ENCODE results near the gene DNAJC10.

The DNAJC10 gene

DNA sequence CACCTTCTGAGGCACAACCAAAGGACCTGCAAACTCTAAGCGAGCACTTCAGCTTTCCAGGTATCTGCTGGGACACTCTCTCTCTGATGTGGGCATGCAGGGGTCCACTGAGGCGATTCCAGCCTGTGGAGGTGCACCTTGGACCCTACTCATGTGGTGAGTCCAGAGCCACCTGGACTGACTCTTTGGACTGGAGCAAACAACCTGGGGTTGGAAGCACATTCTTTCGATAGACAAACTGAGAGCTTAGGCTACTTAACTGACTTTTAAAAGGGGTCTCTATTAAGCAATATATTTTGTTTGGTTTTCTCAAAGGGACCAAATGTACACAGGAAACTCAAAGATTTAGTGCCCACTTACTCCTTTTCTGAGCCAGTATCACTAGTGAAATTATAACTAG lies 98.7 kb downstream of the DNAJC10 start:
- WGBS (ENCODE audit: extremely low coverage, insufficient coverage, insufficient read length) = no CpG with 5 or more reads among the region's 3 CpGs
- no peak overlapping the region for H3K14ac ChIP-seq (ENCODE audit: low read length)
- H3K23ac ChIP-seq (ENCODE audit: low read length) = no peak overlapping the region
- H3K9me3 ChIP-seq (ENCODE audit: insufficient read depth, low read depth, low read length) = peaks cover 4% of the 10 kb centered on the region
- no peak overlapping the region for H2BK12ac ChIP-seq (ENCODE audit: low read length)
- no peak overlapping the region for H3K4ac ChIP-seq (ENCODE audit: low read depth, low read length)
- DNase-seq = no peak
- H3K4me1 ChIP-seq (ENCODE audit: control insufficient read depth in 1 of 2, insufficient read depth in 2 of 2, low read length in 2 of 2) = no peaks in the 10 kb centered on the region
- H3K27ac ChIP-seq (ENCODE audit: low read depth, low read length) = no peak overlapping the region
- H4K12ac ChIP-seq (ENCODE audit: low read depth, low read length) = no peak overlapping the region
- no peak overlapping the region for H3K4me2 ChIP-seq (ENCODE audit: low read length)
- no peak overlapping the region for H2AK5ac ChIP-seq (ENCODE audit: low read length)
- peak overlapping the region; percentile 12 for H3K4me3 ChIP-seq (ENCODE audit: low read depth, low read length)
- no peak overlapping the region for H3K18ac ChIP-seq (ENCODE audit: low read length)
- H3K9ac ChIP-seq (ENCODE audit: low read length) = no peak overlapping the region
- no peaks in the 10 kb centered on the region for H3K27me3 ChIP-seq (ENCODE audit: insufficient read depth, low read length)
- H2AFZ ChIP-seq (ENCODE audit: insufficient read depth, low read length, poor library complexity) = no peak overlapping the region
- H3K79me1 ChIP-seq (ENCODE audit: low read length) = no peaks in the 10 kb centered on the region
- no peak overlapping the region for H2BK120ac ChIP-seq (ENCODE audit: insufficient read depth, low read length, poor library complexity)
- no peaks in the 10 kb centered on the region for H3K79me2 ChIP-seq (ENCODE audit: control insufficient read depth, insufficient read depth, low read length, poor library complexity)
- no peaks in the 10 kb centered on the region for H3K36me3 ChIP-seq (ENCODE audit: control insufficient read depth in 1 of 2, insufficient read depth in 2 of 2, low read length in 2 of 2)
- no peak overlapping the region for H4K8ac ChIP-seq (ENCODE audit: low read depth, low read length)
- H2BK5ac ChIP-seq (ENCODE audit: low read depth, low read length, poor library complexity) = no peak overlapping the region
- no peak overlapping the region for H4K91ac ChIP-seq (ENCODE audit: low read depth, low read length)

DNA sequence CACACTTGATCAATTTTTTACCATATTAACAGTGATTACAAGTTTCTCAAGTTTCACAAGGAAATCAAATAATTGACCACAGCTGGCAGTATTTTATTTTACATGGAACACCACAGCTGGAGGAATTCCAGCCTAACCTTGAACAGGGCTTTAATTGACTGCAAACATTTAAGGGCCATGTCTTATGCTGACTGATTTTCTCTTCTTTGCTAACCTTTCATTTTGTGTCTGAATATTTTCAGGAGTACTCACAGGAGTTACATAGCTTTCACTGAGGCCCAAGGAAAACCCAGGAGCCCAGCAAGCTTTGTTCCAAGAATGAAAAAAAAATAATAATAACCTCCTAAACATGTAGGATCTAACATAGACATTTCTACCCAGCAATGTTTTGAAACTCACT lies 100.8 kb downstream of the DNAJC10 start:
- H3K14ac ChIP-seq (ENCODE audit: low read length) = no peak overlapping the region
- H2BK12ac ChIP-seq (ENCODE audit: low read length) = no peak overlapping the region
- H3K4me2 ChIP-seq (ENCODE audit: low read length) = no peak overlapping the region
- H4K12ac ChIP-seq (ENCODE audit: low read depth, low read length) = no peak overlapping the region
- H3K79me2 ChIP-seq (ENCODE audit: control insufficient read depth, insufficient read depth, low read length, poor library complexity) = no peaks in the 10 kb centered on the region
- no peak overlapping the region for H3K4ac ChIP-seq (ENCODE audit: low read depth, low read length)
- H3K9ac ChIP-seq (ENCODE audit: low read length) = no peak overlapping the region
- H2AFZ ChIP-seq (ENCODE audit: insufficient read depth, low read length, poor library complexity) = no peak overlapping the region
- H2AK5ac ChIP-seq (ENCODE audit: low read length) = no peak overlapping the region
- no peaks in the 10 kb centered on the region for H3K79me1 ChIP-seq (ENCODE audit: low read length)
- no peak overlapping the region for H3K23ac ChIP-seq (ENCODE audit: low read length)
- H4K8ac ChIP-seq (ENCODE audit: low read depth, low read length) = no peak overlapping the region
- no peak overlapping the region for H3K4me3 ChIP-seq (ENCODE audit: low read depth, low read length)
- no peak overlapping the region for H2BK120ac ChIP-seq (ENCODE audit: insufficient read depth, low read length, poor library complexity)
- no peak overlapping the region for H4K91ac ChIP-seq (ENCODE audit: low read depth, low read length)
- H3K9me3 ChIP-seq (ENCODE audit: insufficient read depth, low read depth, low read length) = peaks cover 2% of the 10 kb centered on the region
- no peaks in the 10 kb centered on the region for H3K36me3 ChIP-seq (ENCODE audit: control insufficient read depth in 1 of 2, insufficient read depth in 2 of 2, low read length in 2 of 2)
- no peaks in the 10 kb centered on the region for H3K27me3 ChIP-seq (ENCODE audit: insufficient read depth, low read length)
- H2BK5ac ChIP-seq (ENCODE audit: low read depth, low read length, poor library complexity) = no peak overlapping the region
- no peak overlapping the region for H3K18ac ChIP-seq (ENCODE audit: low read length)
- H3K4me1 ChIP-seq (ENCODE audit: control insufficient read depth in 1 of 2, insufficient read depth in 2 of 2, low read length in 2 of 2) = no peaks in the 10 kb centered on the region
- no peak for DNase-seq
- no peak overlapping the region for H3K27ac ChIP-seq (ENCODE audit: low read depth, low read length)

DNA sequence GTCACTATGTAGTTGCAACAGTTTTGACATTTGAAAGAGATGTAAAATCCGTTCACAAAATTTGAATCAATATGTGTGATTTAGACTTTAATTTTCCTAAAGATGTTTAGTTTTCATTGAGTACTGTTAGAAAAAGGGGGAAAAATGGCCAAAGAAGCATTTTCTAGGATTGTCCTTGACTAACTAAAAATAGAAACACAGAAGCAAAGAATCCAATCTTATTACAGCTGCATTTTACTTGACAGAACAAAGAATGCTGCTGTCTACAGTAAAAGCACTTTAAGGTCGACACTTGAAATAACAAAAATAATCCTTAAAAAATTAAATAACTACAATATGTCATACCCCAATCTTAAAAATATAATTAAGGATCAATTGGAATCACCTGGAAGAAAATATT lies 101.5 kb downstream of the DNAJC10 start:
- Histone ChIP-seq H3K27ac (ENCODE audit: low read depth, low read length) (no peak overlapping the region), H4K12ac (ENCODE audit: low read depth, low read length) (no peak overlapping the region), H3K27me3 (ENCODE audit: insufficient read depth, low read length) (no peaks in the 10 kb centered on the region), H2BK5ac (ENCODE audit: low read depth, low read length, poor library complexity) (no peak overlapping the region), H3K4me1 (ENCODE audit: control insufficient read depth in 1 of 2, insufficient read depth in 2 of 2, low read length in 2 of 2) (no peaks in the 10 kb centered on the region), H4K8ac (ENCODE audit: low read depth, low read length) (no peak overlapping the region), H3K4me2 (ENCODE audit: low read length) (no peak overlapping the region), H3K9me3 (ENCODE audit: insufficient read depth, low read depth, low read length) (peaks cover 2% of the 10 kb centered on the region), H3K23ac (ENCODE audit: low read length) (no peak overlapping the region), H2AFZ (ENCODE audit: insufficient read depth, low read length, poor library complexity) (no peak overlapping the region), H3K14ac (ENCODE audit: low read length) (no peak overlapping the region), H4K91ac (ENCODE audit: low read depth, low read length) (no peak overlapping the region), H3K4ac (ENCODE audit: low read depth, low read length) (no peak overlapping the region), H2BK120ac (ENCODE audit: insufficient read depth, low read length, poor library complexity) (no peak overlapping the region), H3K79me2 (ENCODE audit: control insufficient read depth, insufficient read depth, low read length, poor library complexity) (no peaks in the 10 kb centered on the region), H3K36me3 (ENCODE audit: control insufficient read depth in 1 of 2, insufficient read depth in 2 of 2, low read length in 2 of 2) (no peaks in the 10 kb centered on the region), H3K18ac (ENCODE audit: low read length) (no peak overlapping the region), H3K4me3 (ENCODE audit: low read depth, low read length) (no peak overlapping the region), H3K9ac (ENCODE audit: low read length) (no peak overlapping the region), H2AK5ac (ENCODE audit: low read length) (no peak overlapping the region), H2BK12ac (ENCODE audit: low read length) (no peak overlapping the region), H3K79me1 (ENCODE audit: low read length) (no peaks in the 10 kb centered on the region)
- DNase-seq = no peak
- WGBS (ENCODE audit: extremely low coverage, insufficient coverage, insufficient read length) = no CpG with 5 or more reads among the region's 2 CpGs

DNA sequence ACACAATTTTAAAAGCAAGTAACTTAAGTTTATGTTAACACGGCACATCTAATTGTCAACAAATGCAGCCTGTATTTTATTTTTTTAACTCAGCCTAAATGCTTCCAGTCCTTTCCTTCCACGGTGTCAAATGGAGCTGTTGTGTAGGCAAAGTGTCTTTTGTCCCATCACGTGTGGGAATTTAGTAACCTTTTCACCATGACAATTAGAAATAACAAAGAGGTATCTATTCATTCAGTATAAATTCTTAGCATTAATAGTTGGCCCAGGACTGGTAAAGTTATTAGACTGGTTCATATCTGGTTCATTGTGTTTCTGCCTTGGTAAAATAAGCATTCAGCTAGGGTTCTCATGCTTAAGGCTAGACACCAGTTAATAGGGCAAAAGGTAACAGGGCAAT lies 102.4 kb downstream of the DNAJC10 start:
- no peaks in the 10 kb centered on the region for H3K79me2 ChIP-seq (ENCODE audit: control insufficient read depth, insufficient read depth, low read length, poor library complexity)
- H3K79me1 ChIP-seq (ENCODE audit: low read length) = no peaks in the 10 kb centered on the region
- no peak overlapping the region for H3K14ac ChIP-seq (ENCODE audit: low read length)
- H3K36me3 ChIP-seq (ENCODE audit: control insufficient read depth in 1 of 2, insufficient read depth in 2 of 2, low read length in 2 of 2) = no peaks in the 10 kb centered on the region
- H4K8ac ChIP-seq (ENCODE audit: low read depth, low read length) = no peak overlapping the region
- H2AFZ ChIP-seq (ENCODE audit: insufficient read depth, low read length, poor library complexity) = no peak overlapping the region
- WGBS (ENCODE audit: extremely low coverage, insufficient coverage, insufficient read length) = no CpG with 5 or more reads among the region's 3 CpGs
- peaks cover 2% of the 10 kb centered on the region for H3K9me3 ChIP-seq (ENCODE audit: insufficient read depth, low read depth, low read length)
- no peak overlapping the region for H3K23ac ChIP-seq (ENCODE audit: low read length)
- no peak overlapping the region for H2AK5ac ChIP-seq (ENCODE audit: low read length)
- no peak overlapping the region for H4K91ac ChIP-seq (ENCODE audit: low read depth, low read length)
- H3K27me3 ChIP-seq (ENCODE audit: insufficient read depth, low read length) = no peaks in the 10 kb centered on the region
- H3K4me1 ChIP-seq (ENCODE audit: control insufficient read depth in 1 of 2, insufficient read depth in 2 of 2, low read length in 2 of 2) = no peaks in the 10 kb centered on the region
- no peak overlapping the region for H4K12ac ChIP-seq (ENCODE audit: low read depth, low read length)
- no peak overlapping the region for H3K4me3 ChIP-seq (ENCODE audit: low read depth, low read length)
- no peak overlapping the region for H3K4ac ChIP-seq (ENCODE audit: low read depth, low read length)
- no peak overlapping the region for H2BK5ac ChIP-seq (ENCODE audit: low read depth, low read length, poor library complexity)
- no peak for DNase-seq
- H2BK12ac ChIP-seq (ENCODE audit: low read length) = no peak overlapping the region
- no peak overlapping the region for H3K4me2 ChIP-seq (ENCODE audit: low read length)
- no peak overlapping the region for H3K18ac ChIP-seq (ENCODE audit: low read length)
- H2BK120ac ChIP-seq (ENCODE audit: insufficient read depth, low read length, poor library complexity) = no peak overlapping the region
- H3K27ac ChIP-seq (ENCODE audit: low read depth, low read length) = no peak overlapping the region
- no peak overlapping the region for H3K9ac ChIP-seq (ENCODE audit: low read length)

DNA sequence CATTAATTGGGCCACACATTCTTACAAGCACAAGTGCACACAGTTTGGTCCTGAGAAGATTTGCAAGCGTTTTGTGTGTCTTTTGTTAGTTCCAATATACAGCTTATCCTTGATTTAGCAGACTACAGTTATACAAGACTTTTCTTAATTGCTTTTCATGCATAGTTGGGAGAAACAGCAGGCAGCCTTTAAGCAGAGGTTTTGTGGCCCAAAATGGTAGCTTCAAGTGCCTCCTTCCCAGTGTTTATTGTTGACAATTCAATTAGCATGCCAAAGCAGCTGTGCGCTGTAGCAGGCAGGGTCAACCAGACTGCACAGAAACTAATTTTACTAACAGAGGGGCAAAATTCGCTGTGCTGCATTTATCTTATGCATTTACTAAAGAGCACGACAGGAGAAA lies 102.9 kb downstream of the DNAJC10 start:
- Histone ChIP-seq H2BK5ac (ENCODE audit: low read depth, low read length, poor library complexity) (no peak overlapping the region), H3K4ac (ENCODE audit: low read depth, low read length) (no peak overlapping the region), H3K27ac (ENCODE audit: low read depth, low read length) (no peak overlapping the region), H2AK5ac (ENCODE audit: low read length) (no peak overlapping the region), H3K4me3 (ENCODE audit: low read depth, low read length) (no peak overlapping the region), H3K18ac (ENCODE audit: low read length) (no peak overlapping the region), H3K9me3 (ENCODE audit: insufficient read depth, low read depth, low read length) (peaks cover 2% of the 10 kb centered on the region), H3K9ac (ENCODE audit: low read length) (no peak overlapping the region), H4K8ac (ENCODE audit: low read depth, low read length) (no peak overlapping the region), H3K27me3 (ENCODE audit: insufficient read depth, low read length) (no peaks in the 10 kb centered on the region), H4K91ac (ENCODE audit: low read depth, low read length) (no peak overlapping the region), H2AFZ (ENCODE audit: insufficient read depth, low read length, poor library complexity) (no peak overlapping the region), H3K4me2 (ENCODE audit: low read length) (no peak overlapping the region), H3K36me3 (ENCODE audit: control insufficient read depth in 1 of 2, insufficient read depth in 2 of 2, low read length in 2 of 2) (no peaks in the 10 kb centered on the region), H3K14ac (ENCODE audit: low read length) (no peak overlapping the region), H2BK120ac (ENCODE audit: insufficient read depth, low read length, poor library complexity) (no peak overlapping the region), H3K79me2 (ENCODE audit: control insufficient read depth, insufficient read depth, low read length, poor library complexity) (no peaks in the 10 kb centered on the region), H4K12ac (ENCODE audit: low read depth, low read length) (no peak overlapping the region), H3K23ac (ENCODE audit: low read length) (no peak overlapping the region), H2BK12ac (ENCODE audit: low read length) (no peak overlapping the region), H3K79me1 (ENCODE audit: low read length) (no peaks in the 10 kb centered on the region), H3K4me1 (ENCODE audit: control insufficient read depth in 1 of 2, insufficient read depth in 2 of 2, low read length in 2 of 2) (no peaks in the 10 kb centered on the region)
- no CpG with 5 or more reads among the region's 4 CpGs for WGBS (ENCODE audit: extremely low coverage, insufficient coverage, insufficient read length)
- DNase-seq = no peak
